GM12865 (cell line): Measurements from ENCODE around the gene XPNPEP1.

Experiments
- DNase-seq: peaks from one replicate; pipeline ENCODE4 v3.0.0; 2010; ENCODE audit warnings: low read depth
- H3K4me3 ChIP-seq: 2 replicates; pipeline ENCODE4 v1.5.1; 2011; ENCODE audit warnings: mild to moderate bottlenecking, low read depth, low read length, control low read depth
- TF ChIP-seq, protein P1 (sequence below): IDR thresholded peaks from 2 replicates; pipeline ENCODE4 v1.5.1; 2011; ENCODE audit warnings: low read length, control low read depth, low read depth, inconsistent platforms; ENCODE audit not compliant: insufficient read depth; ENCODE audit errors: missing control alignments

Gene XPNPEP1

GRCh38 chr10:109877546-109877945, 45.8 kb downstream of the XPNPEP1 start:
- TF ChIP-seq, protein P1, sequence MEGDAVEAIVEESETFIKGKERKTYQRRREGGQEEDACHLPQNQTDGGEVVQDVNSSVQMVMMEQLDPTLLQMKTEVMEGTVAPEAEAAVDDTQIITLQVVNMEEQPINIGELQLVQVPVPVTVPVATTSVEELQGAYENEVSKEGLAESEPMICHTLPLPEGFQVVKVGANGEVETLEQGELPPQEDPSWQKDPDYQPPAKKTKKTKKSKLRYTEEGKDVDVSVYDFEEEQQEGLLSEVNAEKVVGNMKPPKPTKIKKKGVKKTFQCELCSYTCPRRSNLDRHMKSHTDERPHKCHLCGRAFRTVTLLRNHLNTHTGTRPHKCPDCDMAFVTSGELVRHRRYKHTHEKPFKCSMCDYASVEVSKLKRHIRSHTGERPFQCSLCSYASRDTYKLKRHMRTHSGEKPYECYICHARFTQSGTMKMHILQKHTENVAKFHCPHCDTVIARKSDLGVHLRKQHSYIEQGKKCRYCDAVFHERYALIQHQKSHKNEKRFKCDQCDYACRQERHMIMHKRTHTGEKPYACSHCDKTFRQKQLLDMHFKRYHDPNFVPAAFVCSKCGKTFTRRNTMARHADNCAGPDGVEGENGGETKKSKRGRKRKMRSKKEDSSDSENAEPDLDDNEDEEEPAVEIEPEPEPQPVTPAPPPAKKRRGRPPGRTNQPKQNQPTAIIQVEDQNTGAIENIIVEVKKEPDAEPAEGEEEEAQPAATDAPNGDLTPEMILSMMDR, result no peak
- H3K4me3 ChIP-seq, result no peak overlapping the region
- no peak for DNase-seq

DNA sequence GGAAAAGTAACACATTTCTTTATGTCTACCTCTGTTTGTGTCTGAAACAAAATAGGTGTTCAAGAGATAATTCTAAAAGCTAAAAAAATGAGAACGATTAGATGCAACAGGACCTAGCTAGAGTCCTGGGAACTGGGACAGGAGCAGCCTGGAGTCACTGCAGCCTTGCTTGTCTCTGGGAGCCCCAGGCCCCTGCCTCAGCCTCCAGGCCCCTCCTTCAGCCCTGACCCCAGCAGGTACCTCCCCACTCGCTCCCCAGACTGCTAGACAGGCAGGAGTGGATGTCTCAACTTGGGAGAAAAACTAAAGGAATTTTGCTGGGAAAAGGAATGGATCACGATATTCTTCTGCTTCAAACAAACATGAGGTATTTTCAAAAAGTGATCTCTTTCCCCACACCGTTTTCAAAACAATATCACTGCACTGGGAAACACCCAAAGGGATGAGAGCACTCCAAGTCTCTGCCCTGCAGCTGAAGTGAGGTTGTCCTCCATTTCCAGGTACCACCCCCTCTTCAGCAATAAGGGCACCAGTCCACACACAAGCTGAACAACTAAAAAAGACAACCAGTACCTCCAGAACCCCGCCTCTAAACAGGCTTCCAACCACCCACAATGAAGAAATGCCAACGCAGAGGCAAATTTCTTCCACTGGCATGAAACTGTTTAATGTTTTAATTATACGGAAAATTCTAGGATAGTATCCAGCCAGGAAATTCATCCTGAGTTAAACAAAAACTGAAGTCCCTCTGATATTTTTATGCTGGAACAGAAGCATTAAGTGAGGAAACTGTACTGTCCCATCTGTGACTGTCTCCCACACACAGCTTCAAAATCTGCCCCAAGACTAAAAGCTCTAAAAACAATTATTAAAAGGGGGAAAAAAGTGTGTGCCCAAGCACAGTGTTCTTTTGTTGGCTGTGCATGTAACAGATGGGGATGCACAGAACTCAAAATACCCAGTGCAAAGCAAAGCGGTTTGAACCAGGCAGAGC, 47.2 kb downstream of the XPNPEP1 start:
- DNase-seq, result no peak
- H3K4me3 ChIP-seq, result no peak overlapping the region
- TF ChIP-seq, protein P1, result no peak

- TF ChIP-seq, protein P1, result no peak
- no peak overlapping the region for H3K4me3 ChIP-seq
- no peak for DNase-seq
These were observed 48.2 kb downstream of the XPNPEP1 start for GRCh38 chr10:109875151-109875568.

DNA sequence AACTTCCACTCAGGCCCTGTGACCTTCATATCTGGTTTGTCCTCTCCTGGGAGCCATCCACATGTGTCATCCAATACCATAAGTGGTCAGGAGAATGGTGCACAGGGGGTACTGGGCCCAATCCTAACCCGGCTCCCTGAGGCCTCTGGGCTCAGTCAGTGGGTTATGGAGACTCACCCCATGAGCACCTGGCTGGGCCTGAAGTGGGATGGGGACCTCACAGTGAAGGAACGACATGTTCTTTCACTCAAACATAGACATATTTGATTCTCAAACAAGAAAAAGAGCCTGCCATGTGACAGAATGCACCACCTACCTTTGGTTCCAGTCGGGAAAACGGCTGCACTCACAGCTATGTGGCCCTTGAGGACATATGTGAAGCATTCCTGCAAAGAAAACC, 51.8 kb downstream of the XPNPEP1 start:
- no peak for DNase-seq
- TF ChIP-seq, protein P1, result no peak
- H3K4me3 ChIP-seq, result no peak overlapping the region

- no peak overlapping the region for H3K4me3 ChIP-seq
- TF ChIP-seq, protein P1, result no peak
- no peak for DNase-seq
These were observed 56.2 kb downstream of the XPNPEP1 start for GRCh38 chr10:109866995-109867635.

- H3K4me3 ChIP-seq, result no peak overlapping the region
- TF ChIP-seq, protein P1, result no peak
- no peak for DNase-seq
These were observed 56.9 kb downstream of the XPNPEP1 start for GRCh38 chr10:109866168-109866994.
